ENCODE measurements around the gene GLYR1.

GLYR1 gene

DNA sequence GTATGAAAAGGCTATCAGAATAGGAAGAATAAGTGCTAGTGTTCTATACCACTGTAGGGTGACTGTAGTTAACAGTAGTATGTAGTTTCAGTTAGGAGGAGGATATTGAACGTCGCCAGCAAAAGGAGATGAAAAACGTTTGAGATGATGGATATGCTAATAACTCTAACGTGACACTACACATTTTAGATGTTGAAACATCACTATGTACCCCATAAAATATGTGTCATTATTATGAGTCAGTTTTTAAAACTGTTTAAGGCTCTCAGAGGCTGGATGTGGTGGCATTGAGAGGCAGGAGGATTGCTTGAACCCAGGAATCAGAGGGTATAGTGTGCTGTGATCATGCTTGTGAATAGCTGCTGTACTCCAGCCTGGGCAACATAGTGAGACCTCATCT is 32.0 kb upstream of the GLYR1 start:
- no peak for DNase-seq

DNA sequence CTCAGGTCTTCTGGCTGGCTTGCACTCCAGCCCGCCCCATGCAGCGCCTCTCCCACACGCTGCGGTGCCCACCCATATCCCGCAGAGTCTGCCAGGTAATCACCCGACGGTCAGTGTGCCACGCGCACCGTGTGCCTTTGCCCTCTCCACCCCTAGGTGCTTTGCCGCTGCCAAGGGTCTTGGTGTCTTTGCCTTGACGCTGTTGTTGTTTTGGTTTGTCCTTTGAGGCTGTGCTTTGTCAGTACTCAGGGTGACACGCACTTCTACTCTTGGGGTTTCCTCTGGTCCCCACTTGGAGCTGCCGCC is 30.2 kb upstream of the GLYR1 start:
- DNase-seq: no peak

DNA sequence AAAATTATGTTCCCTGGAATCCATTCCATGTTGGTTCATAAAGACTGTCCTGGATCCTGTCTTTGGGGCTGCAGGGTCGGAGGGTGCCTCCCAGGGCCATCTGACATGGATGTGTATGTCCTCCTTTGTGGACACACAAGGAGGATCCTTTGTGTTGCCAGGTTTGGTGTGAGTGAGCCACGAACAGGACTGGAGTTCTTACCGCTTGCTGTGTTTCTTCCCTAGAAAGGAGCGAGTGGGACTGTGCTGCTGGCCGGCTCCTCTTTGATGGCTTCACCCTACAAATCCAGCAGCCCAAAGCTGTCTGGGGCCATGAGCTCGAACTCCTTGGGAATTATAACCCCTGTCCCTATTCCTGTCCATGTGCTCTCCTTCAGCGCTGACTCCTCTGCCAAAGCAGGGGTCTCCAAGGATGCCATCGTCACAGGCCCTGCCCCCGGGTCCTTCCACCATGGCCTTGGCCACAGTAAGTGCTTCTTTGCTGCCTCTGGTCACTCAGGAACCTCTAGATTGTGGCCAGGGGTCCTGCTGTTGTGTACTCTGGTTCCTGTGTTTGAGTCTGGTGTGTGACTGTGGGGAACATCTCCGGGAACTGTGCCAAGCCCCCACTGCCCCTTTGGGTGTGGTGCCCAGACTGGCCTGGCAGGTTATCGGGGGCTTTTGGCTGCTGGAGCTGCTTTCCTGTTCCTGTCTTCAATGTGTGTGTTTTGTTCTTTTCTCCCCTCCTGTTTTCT is 29.7 kb upstream of the GLYR1 start:
- DNase-seq: no peak

DNA sequence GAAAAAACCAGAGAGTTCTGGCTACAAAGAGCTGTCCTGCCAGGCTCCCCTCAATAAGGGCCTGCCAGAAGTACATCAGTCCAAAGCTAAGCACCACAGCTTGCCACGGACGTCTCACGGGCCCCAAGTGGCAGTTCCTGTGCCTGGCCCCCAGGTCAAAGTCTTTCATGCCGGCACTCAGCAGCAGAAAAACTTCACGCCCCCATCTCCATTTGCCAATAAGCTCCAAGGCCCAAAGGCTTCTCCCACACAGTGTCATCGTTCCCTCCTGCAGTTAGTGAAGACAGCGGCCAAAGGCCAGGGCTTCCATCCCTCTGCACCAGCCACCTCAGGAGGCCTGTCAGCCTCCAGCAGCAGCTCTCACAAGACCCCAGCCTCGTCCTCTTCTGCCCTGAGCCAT is 27.6 kb upstream of the GLYR1 start:
- no peak for DNase-seq

DNA sequence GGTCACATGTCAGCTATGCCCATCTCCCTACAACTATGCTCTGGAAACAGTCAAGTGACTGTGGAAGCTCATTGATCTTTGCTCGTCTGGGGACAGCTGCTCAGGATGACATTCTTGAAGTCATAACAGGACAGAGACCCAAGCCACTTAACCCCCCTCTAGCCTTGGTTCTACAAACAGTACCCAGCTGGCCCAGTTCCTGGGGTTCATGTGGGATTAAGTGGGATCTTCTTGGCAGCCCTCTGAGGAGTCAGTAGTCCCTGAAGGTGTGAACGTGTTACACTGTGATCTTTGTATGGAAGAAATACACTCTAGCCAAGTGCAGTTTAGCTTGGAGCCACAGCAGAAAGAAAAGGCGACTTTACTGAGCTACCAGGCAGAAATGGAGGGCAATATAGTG is 26.0 kb upstream of the GLYR1 start:
- DNase-seq: no peak

DNA sequence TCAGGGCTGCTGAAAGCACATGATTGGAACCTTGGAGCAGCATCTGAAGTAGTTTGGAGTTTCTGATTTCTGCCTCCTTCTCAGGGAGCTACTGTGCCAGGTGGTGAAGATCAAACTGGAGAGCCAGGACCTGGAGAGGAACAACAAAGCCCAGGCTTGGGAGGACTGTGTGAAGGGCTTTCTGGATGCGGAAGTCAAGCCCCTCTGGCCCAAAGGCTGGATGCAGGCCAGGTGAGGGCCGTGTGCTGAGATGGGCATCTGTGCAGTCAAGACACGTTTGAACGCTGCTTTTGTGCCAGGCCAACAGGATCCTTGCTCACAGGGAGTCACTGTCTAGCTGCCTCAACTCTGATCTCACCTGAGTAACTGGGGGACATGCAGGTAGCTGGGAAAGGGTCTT is 24.0 kb upstream of the GLYR1 start:
- no peak for DNase-seq

DNA sequence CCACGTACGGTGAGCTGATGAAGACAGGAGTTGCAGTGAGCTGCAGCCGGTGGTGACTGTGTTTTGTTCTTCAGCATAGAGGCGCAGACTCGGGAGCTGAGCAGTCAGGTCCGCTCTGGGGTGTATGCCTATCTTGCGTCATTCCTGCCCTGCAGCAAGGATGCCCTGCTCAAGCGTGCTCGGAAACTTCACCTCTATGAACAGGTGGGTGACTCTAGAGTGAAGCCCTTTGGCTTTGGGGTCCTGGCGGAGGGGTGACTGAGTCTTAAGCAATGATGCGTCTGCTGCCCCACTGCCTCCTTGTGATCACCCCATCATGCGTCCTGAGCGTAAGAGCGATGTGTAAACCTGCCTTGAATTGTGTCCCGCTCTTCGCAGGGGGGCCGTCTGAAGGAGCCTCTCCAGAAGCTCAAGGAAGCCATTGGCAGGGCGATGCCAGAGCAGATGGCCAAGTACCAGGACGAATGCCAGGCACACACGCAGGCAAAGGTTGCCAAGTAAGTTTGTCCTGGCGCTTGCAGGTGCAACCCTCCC is 23.1 kb upstream of the GLYR1 start:
- DNase-seq: no peak

DNA sequence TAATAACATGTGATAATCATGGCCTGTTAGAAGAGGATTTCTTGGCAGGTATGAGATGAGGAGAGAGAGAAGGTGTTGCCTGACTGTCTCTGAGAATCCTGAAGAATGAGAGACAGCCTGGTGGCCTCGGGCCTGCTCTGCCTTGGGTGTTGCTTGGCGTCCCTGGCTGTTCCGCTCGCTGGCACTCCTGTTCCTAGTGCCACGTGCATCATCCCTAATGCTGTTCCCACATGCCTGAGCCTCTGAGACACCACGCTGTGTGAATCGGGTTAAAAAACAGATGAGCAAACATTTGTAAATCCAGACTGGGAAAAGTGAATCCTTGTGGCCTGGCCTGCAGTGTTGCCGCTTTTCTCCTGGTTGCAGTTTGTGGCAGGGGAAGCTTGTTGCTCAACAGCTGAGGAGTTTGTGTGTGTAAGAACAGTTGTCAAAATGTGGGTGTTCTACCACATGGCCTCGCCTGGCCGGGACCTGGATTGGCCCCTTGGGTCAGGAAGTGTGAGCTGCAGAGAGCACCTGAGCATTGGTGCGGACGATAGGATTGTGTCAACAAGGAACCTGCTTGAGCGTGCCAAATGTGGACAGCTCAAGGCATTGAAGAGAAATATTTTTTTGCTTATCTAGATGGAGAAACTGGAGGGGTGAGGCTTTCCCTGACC is 22.2 kb upstream of the GLYR1 start:
- DNase-seq: no peak

DNA sequence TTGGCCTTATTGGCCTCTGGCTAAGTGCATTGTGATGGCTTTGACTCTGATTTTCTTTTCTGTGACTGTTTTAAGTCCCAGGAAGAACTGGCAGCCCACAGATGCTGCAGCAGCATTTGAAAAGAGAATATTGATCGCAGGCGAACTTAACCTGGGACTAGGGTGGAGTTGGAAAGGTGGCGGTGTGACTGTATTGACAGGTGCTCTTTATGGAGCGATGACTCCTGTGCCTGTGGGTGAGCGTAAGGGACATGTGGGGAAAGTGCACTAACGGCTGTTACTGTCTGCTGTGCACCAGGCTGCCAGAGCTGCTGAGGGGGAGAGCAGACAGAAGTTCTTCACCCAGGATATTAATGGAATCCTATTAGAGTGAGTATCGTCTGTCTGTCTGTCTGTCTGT is 21.4 kb upstream of the GLYR1 start:
- no peak for DNase-seq

DNA sequence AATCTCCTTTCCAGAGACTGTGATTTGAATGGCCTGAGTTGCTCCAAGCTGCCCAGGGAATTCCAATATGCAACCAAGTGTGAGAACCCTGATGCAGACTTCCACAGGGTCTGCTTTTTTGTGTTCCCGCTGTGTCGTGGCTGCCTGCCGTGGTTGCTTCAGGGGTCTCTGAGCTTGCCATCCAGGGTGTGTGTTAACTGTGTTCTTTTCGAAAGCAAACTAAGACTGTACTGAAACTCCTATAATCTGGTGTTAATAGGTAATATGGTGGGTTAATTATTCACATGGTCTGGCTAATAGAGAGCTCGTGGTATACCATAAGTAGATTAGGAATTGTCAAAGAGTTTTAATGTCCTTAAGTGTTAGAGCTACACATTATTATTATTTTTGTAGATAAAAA is 20.9 kb upstream of the GLYR1 start:
- no peak for DNase-seq

DNA sequence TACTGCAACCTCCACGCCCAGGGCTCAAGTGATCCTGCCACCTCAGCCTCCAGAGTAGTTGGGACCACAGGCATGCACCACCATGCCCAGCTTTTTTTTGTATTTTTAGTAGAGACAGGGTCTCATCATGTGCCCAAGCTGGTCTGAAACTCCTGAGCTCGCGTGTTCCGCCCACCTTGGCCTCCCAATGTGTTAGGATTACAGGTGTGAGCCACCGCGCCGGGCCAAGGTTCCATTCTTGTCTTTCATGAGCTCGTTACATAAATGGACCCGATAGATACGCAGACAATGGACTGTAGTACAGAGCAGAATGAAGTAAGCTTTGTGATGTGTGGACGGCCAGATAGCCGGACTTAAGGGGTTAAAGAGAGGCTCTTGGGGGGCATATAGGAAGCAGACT is 19.5 kb upstream of the GLYR1 start:
- DNase-seq: no peak

DNA sequence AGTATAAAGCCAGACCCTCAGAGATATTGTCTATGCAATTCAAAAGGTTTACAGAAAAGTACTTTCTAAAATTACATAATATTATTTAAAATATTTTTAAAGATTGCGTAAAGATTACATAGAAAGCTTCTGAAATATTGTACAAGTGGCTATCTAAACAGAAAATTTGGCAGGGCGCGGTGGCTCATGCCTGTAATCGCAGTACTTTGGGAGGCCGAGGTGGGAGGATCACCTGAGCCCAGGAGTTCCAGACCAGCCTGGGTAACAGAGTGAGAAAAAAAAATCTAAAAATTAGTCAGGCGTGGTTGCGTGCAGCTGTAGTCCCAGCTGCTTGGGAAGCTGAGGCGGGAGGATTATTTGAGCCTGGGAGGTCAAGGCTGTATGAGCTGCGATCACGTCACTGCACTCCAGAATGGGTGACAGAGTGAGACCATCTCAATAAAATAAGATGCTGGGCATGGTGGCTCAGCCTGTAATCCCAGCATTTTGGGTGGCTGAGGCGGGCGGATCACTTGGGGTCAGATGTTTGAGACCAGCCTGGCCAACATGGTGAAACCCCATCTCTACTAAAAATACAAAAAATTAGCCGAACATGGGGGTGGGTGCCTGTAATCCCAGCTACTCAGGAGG is 18.3 kb upstream of the GLYR1 start:
- DNase-seq: no peak

DNA sequence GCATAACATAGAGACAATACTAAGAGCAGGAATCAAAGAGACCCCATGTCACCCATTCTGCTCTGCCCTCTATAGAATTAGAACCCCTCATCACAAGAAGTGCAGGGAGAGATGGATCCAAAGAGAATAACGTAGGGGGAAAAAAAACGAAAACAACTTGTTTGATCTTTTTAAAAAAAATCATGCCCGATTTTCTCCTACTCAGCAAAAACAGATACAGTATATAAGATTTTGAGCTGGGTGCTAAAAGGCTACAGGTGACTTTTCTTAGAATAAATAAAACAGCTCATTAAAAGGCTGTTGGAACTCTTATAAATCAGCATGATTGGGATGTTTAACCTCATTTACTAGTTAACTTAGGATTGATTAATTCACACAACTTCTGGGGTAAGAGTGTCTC is 17.6 kb upstream of the GLYR1 start:
- no peak for DNase-seq

DNA sequence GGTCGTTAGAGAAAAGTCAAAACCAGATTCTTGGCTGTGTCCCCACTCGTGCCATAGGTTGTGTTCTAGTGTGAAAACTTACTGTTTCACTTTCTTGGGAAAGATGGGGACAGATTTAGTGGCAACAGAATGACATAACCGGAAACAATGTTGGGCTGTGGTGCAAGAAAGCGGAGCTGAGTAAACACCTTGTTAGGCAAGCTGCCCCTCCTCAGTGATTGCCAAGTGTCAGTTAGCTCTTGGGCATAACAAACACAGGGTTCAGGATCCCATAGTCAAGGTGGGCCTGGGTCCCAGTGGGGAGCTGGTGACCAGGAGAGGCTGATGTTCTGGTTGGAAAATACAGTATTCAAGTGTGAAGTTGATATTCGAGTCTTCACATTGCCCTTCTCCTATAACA is 15.6 kb upstream of the GLYR1 start:
- DNase-seq: no peak

DNA sequence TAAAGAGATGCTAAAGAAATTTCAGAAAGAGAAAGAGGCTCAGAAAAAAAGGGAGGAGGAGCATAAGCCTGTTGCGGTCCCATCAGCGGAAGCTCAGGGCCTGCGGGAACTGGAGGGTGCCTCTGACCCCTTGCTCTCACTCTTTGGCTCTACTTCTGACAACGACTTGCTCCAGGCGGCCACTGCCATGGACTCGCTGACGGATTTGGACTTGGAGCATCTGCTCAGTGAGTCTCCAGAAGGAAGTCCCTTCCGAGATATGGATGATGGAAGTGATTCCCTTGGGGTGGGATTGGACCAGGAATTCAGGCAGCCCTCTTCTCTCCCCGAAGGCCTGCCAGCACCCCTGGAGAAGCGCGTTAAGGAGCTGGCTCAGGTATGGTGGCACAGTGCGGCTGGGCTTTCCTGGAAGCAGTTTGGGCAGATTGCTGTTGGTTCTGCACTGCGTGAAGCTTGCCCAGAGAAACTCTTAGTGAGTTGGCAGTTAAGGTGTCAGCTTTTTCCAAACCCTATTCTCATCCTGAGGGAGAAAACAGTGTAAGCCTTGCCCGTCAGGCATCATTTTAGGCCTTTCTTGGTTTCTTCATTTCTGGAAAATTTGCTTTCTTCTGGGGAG is 13.7 kb upstream of the GLYR1 start:
- DNase-seq: no peak

DNA sequence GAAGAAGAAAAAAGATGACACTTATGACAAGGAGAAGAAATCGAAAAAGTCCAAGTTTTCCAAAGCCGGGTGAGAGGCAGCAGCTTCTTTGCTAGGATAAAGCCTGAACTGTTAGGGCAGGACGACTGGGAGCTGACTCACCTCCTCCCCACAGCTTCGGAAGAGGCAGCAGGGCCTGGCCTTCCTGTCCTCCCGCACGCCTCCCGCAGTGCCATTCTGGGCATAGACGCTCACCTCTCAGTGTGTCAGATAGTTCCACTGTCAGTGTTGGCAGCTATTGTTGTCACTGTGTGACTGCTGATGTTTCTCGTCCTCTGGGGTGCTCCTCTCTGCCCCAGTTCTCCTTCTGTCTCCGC is 12.8 kb upstream of the GLYR1 start:
- DNase-seq: no peak

DNA sequence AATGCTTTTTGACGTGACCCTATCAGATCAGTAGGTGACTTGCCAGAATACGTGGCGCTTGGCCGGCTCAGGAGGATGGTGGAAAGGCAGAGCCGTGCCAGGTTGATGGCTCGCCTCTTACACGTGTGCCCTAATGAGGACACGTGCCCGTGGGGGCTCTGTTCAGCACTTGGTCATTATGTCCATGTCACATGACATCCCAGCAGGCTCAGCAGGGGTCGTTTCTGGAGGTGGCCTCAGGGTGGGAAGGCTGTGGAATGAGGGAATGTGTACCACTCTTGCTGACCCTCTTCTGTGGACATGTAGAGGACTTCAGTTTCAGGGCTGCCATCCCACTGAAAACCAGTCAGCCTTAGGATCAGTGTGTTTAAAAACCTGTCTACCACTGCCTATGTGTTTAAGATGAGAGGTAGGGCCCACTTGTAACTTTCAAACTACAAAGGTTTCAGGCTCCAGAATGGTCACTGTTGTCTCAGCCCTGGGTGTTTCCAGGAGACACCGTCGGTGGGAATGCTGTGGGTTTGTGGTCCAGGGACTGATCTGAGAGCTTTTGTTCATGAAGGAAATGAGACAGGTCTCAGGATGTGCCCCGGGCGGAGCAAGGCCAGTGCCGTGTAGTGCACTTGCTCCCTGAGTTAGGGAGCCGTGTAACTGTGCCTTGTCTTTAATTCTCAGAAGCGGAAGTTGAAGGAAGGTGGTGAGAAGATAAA is 12.3 kb upstream of the GLYR1 start:
- DNase-seq: no peak

DNA sequence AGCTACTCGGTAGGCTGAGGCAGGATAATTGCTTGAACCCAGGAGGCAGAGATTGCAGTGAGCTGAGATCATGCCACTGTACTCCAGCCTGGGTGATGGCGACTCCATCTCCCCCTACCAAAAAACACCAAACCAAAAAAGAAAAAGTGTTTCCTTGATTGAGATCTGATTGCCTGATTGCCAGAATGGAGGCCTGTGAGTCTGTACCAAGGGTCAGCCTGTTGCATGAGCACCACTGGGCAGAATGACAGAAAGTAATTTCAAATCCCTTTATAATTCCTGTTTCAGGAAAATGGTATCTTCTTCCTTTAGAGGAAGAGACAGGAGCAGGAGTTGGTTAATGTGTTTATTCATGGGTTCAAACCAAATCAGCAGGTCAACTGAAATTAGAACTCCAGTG is 8.7 kb upstream of the GLYR1 start:
- no peak for DNase-seq

DNA sequence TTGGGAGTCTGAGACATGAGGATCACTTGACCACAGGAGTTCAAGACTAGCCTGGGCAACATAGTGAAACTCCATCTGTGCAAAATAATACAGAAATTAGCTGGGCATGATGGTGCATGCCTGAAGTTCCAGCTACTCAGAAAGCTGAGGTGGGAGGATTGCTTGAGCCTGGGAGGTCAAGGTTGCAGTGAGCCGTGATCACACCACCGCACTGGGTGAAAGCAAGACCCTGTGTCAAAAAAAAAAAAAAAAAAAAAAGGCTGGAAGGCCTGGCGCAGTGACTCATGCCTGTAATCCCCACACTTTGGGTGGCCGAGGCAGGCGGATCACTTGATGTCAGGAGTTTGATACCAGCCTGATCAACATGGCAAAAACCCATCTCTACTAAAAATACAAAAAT is 8.3 kb upstream of the GLYR1 start:
- no peak for DNase-seq

DNA sequence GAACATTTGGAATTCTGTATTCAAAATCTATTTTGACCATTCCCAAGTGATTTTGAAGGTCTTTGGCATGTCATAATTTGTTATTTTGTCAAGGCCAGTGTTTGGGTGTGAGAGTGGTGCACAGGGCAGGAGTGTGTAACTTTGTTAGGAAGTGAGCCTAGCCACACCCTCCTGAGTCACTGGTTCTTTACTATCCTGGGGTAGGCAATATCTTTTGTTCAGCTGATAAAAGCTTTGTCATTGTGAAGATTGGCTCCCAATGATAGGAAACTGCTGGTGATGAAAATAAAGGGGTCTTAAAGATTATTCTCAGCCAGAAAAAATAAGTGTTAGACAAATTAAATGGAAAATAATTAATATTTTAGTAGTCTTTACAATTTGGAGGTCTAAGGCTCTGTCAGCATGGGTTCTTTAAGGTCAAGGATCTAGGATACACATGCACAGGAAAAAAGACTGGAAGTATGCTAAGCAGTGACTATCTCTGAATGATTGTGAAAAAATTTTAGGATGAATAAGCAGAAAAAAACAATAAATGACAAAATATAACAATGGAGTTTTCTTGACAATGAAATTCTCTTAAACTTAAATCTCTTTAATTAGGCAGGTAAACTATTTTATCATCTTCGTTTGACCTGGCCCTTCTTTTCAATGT is 5.3 kb upstream of the GLYR1 start:
- no peak for DNase-seq

DNA sequence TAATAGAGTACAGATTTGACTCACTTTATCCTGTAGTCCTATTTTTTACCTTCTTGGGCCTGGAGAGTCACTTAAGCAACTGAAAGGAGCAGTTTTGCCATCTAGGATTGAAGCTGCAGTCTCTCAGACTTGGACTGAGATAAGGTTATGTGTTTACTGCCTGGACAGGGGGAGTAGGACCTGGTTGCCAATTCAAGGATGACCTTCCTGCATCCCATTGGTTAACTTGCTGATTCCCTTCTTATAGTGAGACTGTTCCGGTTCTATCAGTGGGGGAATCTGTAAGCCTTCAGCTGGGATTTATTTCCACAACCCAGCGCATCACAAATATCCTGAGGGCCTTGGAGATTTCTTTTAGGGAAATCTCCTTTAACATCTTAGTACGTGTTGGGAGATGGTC is 3.1 kb upstream of the GLYR1 start:
- DNase-seq: no peak

DNA sequence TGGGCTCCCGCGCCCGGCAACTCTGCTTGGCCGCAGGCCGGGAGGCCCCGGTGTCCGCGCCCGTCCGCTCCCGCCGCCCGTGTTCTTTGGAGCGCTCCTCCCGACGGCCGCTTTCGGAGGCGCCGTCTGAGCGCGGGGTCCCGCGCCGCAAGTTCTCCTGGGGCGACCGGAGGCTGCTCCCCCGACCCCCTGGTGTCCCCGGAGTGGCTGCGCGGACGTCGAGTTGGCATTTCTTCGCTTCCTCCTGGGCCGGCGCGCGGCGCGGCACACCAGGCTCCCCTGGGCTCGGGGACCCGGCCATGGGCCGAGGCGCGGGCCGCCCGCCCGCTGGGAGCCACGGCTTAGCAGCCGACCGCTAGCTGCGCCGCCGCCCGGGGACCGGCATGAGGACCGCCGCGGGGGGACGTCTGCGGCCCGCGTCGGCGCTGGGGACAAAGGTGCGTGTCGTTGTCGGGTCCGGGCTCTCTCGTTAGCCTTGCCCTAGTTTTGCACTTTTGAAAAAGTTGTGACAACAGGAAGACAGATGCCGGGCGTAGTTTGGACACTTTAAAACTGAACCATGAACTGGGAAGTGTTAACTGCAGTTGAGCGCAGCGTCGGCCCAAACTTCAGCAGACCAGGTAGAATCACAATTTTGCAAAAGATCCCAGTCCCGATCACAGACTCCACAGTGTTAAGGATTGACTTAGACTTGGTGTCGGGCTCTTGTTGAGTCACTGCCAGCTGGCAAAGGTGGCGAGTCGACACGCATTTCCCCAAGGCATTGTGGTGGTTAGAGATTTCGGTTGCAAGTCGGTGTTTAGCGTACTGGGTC is 893 bp upstream of the GLYR1 start:
- DNase-seq: peak; percentile 6

Measured in NCI-H2029 (cell line).